IPS-20b (cell line): Measurements from ENCODE around the gene RXRA.

Experiments
- H3K27ac ChIP-seq: one replicate; pipeline ENCODE4 v1.5.1; 2013; ENCODE audit warnings: low read length
- H3K27me3 ChIP-seq: 2 replicates; pipeline ENCODE4 v1.6.1; 2013; ENCODE audit warnings: mild to moderate bottlenecking, low read length, inconsistent platforms; ENCODE audit not compliant: insufficient read depth
- H3K36me3 ChIP-seq: 2 replicates; pipeline ENCODE4 v1.6.1; 2013; ENCODE audit warnings: low read depth, mild to moderate bottlenecking, inconsistent platforms, low read length, moderate library complexity; ENCODE audit not compliant: insufficient read depth
- H3K4me1 ChIP-seq: 2 replicates; pipeline ENCODE4 v1.6.1; 2013; ENCODE audit warnings: mild to moderate bottlenecking, control low read depth, inconsistent platforms, low read length, moderate library complexity; ENCODE audit not compliant: insufficient read depth
- H3K4me3 ChIP-seq: 2 replicates; pipeline ENCODE4 v1.5.1; 2013; ENCODE audit warnings: mild to moderate bottlenecking, low read length, inconsistent platforms
- H3K9ac ChIP-seq: 2 replicates; pipeline ENCODE4 v1.6.1; 2013; ENCODE audit warnings: low read depth, mild to moderate bottlenecking, inconsistent platforms, low read length, moderate library complexity
- H3K9me3 ChIP-seq: 2 replicates; pipeline ENCODE4 v1.6.1; 2013; ENCODE audit warnings: mild to moderate bottlenecking, low read depth, low read length, inconsistent platforms; ENCODE audit not compliant: insufficient read depth

RXRA gene

DNA sequence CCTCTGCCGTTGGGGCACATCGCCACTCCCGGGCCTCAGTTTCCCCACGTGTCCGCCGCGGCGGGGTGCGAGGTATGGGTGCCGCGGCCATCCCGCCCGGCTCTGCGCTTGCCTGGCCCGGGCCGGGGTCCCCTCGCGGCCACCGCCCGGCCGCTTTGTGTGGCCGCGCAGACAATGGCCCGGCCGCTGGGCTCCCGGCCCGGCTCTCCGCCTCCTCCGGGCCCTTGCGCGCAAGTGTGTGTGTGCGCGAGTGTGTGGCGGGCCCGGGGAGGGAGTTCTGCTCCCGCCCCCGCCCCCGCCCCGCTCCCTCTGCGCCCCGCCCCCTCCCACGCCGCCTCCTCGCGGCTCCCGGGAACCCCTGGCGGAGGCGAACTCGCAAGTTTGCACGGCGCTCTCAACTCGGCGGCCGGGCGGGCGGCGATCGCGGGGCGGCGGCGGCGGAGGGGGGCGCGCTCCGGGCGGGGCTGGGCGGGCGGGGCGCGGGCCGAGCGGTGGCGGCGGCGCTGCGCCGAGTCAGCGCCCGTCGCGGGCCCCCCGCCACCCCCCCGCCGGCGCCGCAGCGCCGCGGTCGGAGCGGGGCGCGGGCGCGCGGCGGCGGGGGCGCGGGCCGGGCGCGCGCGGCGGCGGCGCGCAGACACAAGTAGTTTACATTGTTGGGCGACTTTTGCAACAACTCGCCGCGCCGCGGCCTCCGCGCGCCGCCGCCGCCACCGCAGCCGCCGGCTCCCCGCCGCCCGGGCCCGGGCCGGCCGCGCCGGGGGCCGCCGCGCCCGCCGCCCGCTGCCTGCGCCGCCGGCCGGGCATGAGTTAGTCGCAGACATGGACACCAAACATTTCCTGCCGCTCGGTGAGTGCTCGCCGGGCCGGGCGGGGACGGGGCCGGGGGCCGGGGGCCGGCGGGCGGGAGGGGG is at the start of gene RXRA:
TSS of gene RXRA (plus strand) at position 643 of the 911 bp plus-strand sequence. CDS start at position 820, 177 bp downstream.
- Histone ChIP-seq H3K36me3 (no peaks in the 10 kb centered on the region), H3K9me3 (no peaks in the 10 kb centered on the region), H3K4me1 (peaks cover 6% of the 10 kb centered on the region), H3K9ac (peak within 1 kb of the TSS; percentile 76), H3K27me3 (peaks cover 16% of the 10 kb centered on the region; the same call in 1 of the 2 replicates), H3K4me3 (peak within 1 kb of the TSS; percentile 78), H3K27ac (no peak within 1 kb of the TSS)

DNA sequence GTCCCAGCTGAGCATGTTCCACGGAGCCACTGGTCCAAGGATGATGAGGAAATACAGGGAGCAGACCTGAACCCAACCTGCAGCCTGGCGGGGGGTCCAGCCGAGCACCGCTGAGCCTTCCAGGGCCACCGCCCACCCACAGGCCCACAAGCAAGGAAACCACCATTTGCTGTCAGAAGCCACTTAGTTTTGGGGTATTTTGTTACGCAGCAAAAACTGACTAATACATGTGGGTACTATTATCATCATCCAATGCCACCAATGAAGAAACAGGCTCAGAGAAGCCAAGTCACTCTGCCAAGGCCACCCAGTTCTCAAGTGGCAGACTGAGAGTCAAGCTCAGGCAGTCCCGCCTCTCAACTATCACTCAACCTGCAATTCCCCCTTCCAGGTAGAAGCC is 48.0 kb upstream of the RXRA start:
- Histone ChIP-seq H3K27ac (no peak overlapping the region), H3K9me3 (no peaks in the 10 kb centered on the region), H3K27me3 (no peaks in the 10 kb centered on the region), H3K9ac (no peak overlapping the region), H3K36me3 (no peaks in the 10 kb centered on the region), H3K4me3 (no peak overlapping the region), H3K4me1 (no peaks in the 10 kb centered on the region)

DNA sequence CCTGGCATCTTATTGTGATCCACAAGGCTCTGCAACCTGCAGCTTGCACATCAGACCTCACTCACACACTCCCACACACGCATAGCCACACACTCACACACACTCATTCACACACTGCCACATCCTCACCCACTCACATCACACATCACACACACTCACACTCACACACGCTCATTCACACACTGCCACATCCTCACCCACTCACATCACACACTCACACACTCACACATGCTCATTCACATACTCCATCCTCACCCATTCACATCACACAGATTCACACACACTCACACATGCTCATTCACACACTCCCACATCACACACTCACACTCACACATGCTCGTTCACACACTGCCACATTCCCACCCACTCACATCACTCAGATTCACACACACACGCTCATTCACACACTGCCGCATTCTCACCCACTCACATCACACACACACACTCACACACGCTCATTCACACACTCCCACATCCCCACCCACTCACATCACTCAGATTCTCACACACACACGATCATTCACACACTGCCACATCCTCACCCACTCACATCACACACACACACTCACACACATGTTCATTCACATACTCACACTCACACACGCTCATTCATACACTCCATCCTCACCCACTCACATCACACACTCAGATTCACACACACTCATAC is 47.1 kb upstream of the RXRA start:
- Histone ChIP-seq H3K9me3 (no peaks in the 10 kb centered on the region), H3K36me3 (no peaks in the 10 kb centered on the region), H3K4me3 (no peak overlapping the region), H3K27ac (no peak overlapping the region), H3K9ac (no peak overlapping the region), H3K4me1 (no peaks in the 10 kb centered on the region), H3K27me3 (no peaks in the 10 kb centered on the region)

DNA sequence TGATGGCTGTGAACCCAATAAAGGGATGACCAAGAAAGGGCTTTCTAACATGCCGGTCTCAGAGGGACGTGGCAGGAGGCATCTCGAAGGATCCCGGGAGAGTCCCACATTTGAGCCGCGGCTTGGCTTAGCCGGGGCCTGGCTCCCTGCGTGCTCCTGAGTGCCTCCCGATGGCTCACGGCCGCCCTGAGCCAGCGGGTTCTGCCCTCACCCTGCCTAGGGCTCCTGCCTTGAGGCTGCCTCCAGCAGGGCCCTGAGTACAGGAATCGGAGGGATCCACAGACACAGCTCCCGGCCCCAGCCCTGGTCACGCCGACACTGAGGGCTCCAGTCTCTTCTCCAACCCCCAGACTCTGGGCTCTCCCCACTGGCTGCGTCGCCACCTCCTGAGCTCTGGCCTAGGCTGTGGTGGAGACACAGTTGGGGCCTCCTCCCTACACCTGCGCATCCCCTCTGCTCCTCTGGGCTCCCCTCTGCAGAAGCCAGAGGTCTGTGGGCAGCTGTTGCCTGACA is 44.1 kb upstream of the RXRA start:
- H3K4me1 ChIP-seq: no peaks in the 10 kb centered on the region
- H3K36me3 ChIP-seq: no peaks in the 10 kb centered on the region
- H3K27me3 ChIP-seq: no peaks in the 10 kb centered on the region
- no peak overlapping the region for H3K9ac ChIP-seq
- H3K9me3 ChIP-seq: no peaks in the 10 kb centered on the region
- H3K27ac ChIP-seq: no peak overlapping the region
- H3K4me3 ChIP-seq: no peak overlapping the region

DNA sequence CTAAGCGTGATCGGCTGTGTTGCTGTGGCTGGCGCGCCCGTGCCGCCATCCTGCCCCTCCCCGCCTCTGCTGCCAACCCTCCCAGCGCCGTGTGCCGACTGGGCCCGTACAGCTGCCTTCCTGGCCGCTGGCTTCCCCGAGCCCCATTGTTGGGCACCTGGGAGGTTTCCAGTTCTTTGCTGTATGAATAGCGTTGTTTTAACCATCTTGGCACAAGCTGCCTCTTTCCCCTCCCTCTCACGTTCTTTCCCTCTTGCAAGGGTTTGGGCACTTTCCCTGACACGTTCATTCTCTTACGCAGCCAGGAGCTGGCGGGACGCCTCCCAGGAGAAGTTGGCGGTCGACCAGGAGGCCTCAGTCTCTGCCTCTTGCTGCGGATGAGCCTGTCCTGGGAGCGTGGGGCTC is 43.1 kb upstream of the RXRA start:
- Histone ChIP-seq H3K4me3 (no peak overlapping the region), H3K4me1 (no peaks in the 10 kb centered on the region), H3K27me3 (no peaks in the 10 kb centered on the region), H3K9me3 (no peaks in the 10 kb centered on the region), H3K9ac (no peak overlapping the region), H3K27ac (no peak overlapping the region), H3K36me3 (no peaks in the 10 kb centered on the region)

DNA sequence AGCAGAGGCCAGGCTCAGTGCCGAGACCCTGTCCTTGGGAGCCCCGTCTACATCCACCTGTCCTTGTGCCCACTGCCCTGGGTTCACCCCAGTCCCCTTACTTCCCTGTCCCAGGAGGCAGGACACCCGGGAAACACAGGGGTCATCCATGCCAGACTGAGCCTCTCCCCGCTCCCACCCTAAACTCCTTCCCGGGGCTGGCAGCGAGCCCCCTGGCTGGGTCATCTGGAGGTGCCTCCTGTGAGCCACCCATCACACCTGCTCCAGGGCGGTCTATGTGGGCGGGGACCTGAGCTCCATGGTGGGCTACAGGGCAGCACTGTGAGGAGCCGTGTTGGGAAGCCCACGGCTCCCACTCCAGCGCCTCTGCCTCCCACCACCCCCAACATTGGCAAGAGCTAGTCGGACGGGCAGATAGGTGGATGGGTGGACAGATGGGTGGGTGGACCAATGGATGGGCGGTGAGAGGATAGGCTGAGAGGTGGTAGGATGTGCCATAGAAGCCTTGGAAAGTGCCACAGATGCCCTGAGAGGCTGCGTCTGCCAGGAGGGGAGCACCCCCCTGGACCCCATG is 42.5 kb upstream of the RXRA start:
- H3K36me3 ChIP-seq: no peaks in the 10 kb centered on the region
- no peaks in the 10 kb centered on the region for H3K27me3 ChIP-seq
- H3K4me3 ChIP-seq: no peak overlapping the region
- H3K4me1 ChIP-seq: no peaks in the 10 kb centered on the region
- no peaks in the 10 kb centered on the region for H3K9me3 ChIP-seq
- no peak overlapping the region for H3K27ac ChIP-seq
- H3K9ac ChIP-seq: no peak overlapping the region

DNA sequence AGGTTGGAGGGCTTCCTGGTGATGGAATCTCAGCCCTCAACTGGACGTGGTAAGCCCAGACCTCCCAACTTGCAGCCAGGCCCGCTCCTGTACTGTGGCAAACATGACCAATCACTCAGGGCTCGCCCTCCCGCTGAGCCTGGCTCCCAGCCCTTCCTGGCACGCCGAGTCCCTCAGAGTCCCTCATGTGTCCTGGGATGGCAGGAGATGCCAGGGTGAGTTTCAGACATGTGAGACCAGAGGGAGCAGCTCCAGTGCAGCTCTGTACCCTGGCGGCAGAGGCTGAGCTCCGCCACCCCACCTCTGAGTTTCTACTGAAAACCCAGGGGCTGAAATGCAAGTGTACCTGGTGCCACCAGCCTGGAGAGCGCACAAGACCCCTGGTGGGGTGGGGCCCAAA is 42.0 kb upstream of the RXRA start:
- Histone ChIP-seq H3K27me3 (no peaks in the 10 kb centered on the region), H3K9ac (no peak overlapping the region), H3K36me3 (no peaks in the 10 kb centered on the region), H3K9me3 (no peaks in the 10 kb centered on the region), H3K4me3 (no peak overlapping the region), H3K27ac (no peak overlapping the region), H3K4me1 (no peaks in the 10 kb centered on the region)

DNA sequence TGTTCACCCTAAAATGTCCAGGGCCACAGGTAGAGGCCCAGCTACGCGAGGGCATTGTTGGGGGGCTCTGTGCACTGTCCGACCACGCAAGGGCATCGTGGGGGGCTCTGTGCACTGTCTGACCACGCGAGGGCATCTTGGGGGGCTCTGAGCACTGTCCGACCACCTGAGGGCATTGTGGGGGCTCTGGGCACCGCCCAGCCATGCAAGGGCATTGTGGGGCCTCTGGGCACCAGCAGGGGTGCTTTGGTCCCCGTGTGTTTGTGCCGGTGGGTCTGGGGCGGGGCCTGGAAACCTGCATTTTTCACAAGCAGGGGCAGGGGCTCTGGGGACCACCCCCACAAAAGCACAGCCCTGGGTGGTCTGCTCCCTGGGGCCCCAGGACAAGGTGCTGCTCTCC is 41.5 kb upstream of the RXRA start:
- H3K9ac ChIP-seq: no peak overlapping the region
- no peaks in the 10 kb centered on the region for H3K9me3 ChIP-seq
- no peaks in the 10 kb centered on the region for H3K27me3 ChIP-seq
- no peaks in the 10 kb centered on the region for H3K36me3 ChIP-seq
- no peak overlapping the region for H3K27ac ChIP-seq
- no peak overlapping the region for H3K4me3 ChIP-seq
- H3K4me1 ChIP-seq: no peaks in the 10 kb centered on the region

DNA sequence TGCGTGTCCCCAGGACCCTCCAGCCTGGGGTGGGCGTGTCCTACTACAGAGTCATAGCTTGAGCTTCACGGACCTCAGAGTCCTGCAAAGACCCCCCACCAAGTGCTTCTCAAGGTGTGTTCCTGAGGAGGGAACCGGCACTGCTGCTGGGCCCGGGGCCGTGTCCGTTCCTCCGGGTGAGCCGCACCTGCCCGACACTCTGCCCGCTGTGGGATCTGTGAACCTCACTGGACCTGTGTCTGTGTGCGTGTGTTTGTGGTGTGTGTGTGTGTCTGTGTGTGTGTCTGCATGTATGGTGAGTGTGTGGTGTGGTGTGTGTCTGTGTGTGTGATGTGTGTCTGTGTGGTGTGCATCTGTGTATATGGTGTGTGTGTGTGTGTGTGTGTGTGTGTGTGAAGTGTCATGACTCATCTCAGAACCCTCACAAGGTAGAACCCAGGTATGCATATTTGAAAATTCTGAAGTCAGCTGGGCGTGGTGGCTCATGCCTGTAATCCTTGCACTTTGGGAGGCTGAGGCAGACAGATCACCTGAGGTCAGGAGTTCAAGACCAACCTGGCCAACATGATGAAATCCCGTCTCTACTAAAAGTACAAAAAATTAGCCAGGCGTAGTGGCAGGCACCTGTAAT is 40.9 kb upstream of the RXRA start:
- H3K4me3 ChIP-seq: no peak overlapping the region
- no peak overlapping the region for H3K27ac ChIP-seq
- no peaks in the 10 kb centered on the region for H3K27me3 ChIP-seq
- H3K9me3 ChIP-seq: no peaks in the 10 kb centered on the region
- no peaks in the 10 kb centered on the region for H3K36me3 ChIP-seq
- H3K4me1 ChIP-seq: no peaks in the 10 kb centered on the region
- no peak overlapping the region for H3K9ac ChIP-seq

DNA sequence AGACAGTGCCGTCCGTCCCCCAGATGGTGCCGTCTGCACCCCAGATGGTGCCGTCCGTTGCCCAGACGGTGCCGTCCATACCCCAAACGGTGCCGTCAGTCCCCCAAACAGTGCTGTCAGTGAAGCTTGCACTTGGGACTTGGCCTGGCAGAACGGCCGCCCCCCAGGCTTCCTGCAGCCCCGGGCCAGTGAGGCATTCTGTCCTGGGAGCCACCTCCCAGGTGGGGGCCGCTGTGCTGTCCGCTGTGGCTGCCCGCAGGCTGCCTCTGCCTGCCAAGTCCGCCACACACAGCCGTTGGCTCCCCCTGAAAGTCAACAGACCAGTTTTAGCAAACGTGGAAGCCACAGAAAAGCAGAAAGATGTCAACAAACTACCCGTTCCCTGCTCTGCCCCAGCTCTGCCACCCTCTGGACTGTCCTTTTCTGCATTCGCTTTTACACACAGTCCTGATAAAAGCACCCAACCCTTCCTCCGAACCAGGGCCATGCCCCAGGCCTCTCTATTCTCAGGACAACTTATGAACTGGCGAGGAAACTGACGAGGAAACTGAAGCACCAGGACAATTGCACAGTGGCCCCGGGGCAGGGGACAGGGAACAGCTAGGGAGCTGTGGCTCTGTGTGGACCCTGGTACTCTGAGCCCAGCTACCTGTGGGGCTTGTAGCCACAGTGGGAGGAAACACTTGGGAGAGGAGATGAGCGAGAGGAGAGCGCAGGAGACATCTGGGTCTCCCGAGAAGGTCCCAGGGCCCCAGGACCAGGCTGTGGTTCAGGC is 39.6 kb upstream of the RXRA start:
- H3K27me3 ChIP-seq: no peaks in the 10 kb centered on the region
- H3K9me3 ChIP-seq: no peaks in the 10 kb centered on the region
- no peaks in the 10 kb centered on the region for H3K36me3 ChIP-seq
- H3K27ac ChIP-seq: no peak overlapping the region
- H3K9ac ChIP-seq: no peak overlapping the region
- H3K4me3 ChIP-seq: no peak overlapping the region
- H3K4me1 ChIP-seq: no peaks in the 10 kb centered on the region
